Left ventricle myocardium inferior (tissue), 1 donor: Measurements from ENCODE around the gene METTL26. TPM values are rescaled to one million over a fixed set of nuclear protein-coding genes. Genes with fewer than 3 reads are reported as not detected.
A peak's percentile ranks its signal among the peaks of the same experiment; 100 is the strongest.

ENCODE experiments used
- DNase-seq: peaks from one replicate; pipeline ENCODE4 v3.0.0-alpha.2; 2020
- H3K27ac ChIP-seq: fragments of 200-600 bp; replicated peaks from 2 replicates; pipeline ENCODE4 v1.8.0; 2021
- H3K27me3 ChIP-seq: fragments of 200-600 bp; 2 replicates; pipeline ENCODE4 v1.8.0; 2021; ENCODE audit warnings: low read depth
- H3K36me3 ChIP-seq: fragments of 200-600 bp; 2 replicates; pipeline ENCODE4 v1.8.0; 2021
- H3K4me1 ChIP-seq: fragments of 200-600 bp; 2 replicates; pipeline ENCODE4 v1.8.0; 2021
- H3K4me3 ChIP-seq: fragments of 200-600 bp; 2 replicates; pipeline ENCODE4 v1.8.0; 2021; ENCODE audit warnings: mild to moderate bottlenecking, moderate library complexity
- H3K9me3 ChIP-seq: fragments of 200-600 bp; replicated peaks from 2 replicates; pipeline ENCODE4 v1.8.0; 2021
- intact Hi-C: fragments of 100-400 bp; cut with micrococcal nuclease; formaldehyde crosslinking; loops from one replicate; pipeline ENCODE4 v1.11.0; 2022
- total RNA-seq: library from RNA; stranded (reverse); fragmentation: NEBNext Ultra II Directional; extraction: Animal tissue kit (Norgen Biotek cat#: 25700); gene quantifications from one replicate; pipeline ENCODE4 v1.2.1, GENCODE V29; 2021
- TF ChIP-seq, protein P1 (sequence below): fragments of 200-600 bp; IDR thresholded peaks from 2 replicates; pipeline ENCODE4 v1.8.0; 2021; ENCODE audit warnings: antibody characterized with exemption, mild to moderate bottlenecking, borderline replicate concordance
- donor health status: DM: no; HTN: yes; CAD: no; lungs with severe emphysema.

The METTL26 gene
- total RNA-seq, 1 donor from 2014 or later = 49.2 TPM

DNA sequence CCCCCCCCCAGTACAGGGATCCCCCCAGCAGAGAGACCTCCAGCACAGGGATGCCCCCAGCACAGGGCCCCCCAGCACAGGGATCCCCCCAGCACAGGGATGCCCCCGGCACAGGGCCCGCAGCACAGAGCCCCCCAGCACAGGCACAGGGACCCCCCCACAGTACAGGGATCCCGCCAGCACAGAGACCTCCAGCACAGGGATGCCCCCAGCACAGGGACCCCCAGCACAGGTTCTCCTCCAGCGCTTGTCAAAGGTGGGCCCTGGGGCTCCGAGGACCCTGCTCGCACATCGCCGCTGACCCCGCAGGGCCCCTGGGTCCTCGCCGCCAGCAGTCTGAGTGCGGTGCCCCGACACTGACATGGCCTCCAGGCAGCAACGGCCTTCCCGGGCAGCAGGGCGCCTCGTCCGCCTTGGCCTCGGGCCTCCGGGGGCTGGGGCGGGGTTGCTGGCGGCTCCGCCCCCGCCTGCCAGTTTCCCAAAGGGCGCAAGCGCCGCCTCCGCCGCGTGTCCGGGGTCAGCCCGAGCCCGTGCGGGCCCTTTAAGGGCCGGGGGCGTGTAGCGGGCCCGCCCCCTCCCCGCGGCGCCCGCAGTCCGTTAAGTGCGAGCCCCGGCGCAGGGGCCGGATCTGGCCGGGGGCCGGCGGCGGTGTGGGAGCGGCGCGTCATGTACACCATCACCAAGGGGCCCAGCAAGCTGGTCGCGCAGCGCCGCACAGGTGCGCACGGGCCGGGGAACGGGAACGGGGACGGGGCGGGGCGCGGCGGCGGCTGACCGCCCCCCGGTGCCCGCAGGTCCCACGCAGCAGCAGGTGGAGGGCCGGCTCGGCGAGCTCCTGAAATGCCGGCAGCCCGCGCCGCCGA lies 5.5 kb upstream of the METTL26 start, which contains the start of gene MCRIP2:
MCRIP2 (plus strand) TSS at position 503 of the 863 bp plus-strand sequence; CDS start at position 667, 164 bp downstream.
- DNase-seq = peak; percentile 89
- peaks cover 7% of the 10 kb centered on the region for H3K36me3 ChIP-seq
- H3K9me3 ChIP-seq = no peaks in the 10 kb centered on the region
- H3K27ac ChIP-seq = peak within 1 kb of the TSS; percentile 97
- TF ChIP-seq, protein P1, sequence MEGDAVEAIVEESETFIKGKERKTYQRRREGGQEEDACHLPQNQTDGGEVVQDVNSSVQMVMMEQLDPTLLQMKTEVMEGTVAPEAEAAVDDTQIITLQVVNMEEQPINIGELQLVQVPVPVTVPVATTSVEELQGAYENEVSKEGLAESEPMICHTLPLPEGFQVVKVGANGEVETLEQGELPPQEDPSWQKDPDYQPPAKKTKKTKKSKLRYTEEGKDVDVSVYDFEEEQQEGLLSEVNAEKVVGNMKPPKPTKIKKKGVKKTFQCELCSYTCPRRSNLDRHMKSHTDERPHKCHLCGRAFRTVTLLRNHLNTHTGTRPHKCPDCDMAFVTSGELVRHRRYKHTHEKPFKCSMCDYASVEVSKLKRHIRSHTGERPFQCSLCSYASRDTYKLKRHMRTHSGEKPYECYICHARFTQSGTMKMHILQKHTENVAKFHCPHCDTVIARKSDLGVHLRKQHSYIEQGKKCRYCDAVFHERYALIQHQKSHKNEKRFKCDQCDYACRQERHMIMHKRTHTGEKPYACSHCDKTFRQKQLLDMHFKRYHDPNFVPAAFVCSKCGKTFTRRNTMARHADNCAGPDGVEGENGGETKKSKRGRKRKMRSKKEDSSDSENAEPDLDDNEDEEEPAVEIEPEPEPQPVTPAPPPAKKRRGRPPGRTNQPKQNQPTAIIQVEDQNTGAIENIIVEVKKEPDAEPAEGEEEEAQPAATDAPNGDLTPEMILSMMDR = no peak
- peak within 1 kb of the TSS; percentile 87 for H3K4me3 ChIP-seq
- peaks cover 70% of the 10 kb centered on the region for H3K4me1 ChIP-seq
- no peaks in the 10 kb centered on the region for H3K27me3 ChIP-seq
- intact Hi-C loops = no loop called here

DNA sequence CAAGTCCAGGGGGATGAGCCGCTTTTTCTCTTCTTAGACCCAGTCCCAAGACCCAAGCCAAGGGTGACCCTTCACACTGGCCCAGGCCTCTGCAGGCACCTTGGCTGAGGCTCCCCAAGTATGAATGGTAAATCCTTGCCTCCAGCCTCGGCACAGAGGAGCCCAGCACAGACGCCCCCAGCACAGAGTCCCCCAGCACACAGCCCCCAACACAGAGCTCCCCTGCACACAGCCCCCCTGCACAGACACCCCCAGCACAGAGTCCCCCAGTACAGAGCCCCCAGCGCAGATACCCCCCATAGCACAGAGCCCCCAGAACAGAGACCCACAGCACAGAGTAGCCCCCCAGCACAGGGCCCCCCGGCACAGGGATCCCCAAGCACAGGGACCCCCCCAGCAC lies 4.5 kb upstream of the METTL26 start:
- intact Hi-C loops = no loop called here
- Histone ChIP-seq H3K36me3 (peaks cover 7% of the 10 kb centered on the region), H3K27me3 (no peaks in the 10 kb centered on the region), H3K4me3 (peak overlapping the region; percentile 87), H3K27ac (peak overlapping the region; percentile 97), H3K9me3 (no peaks in the 10 kb centered on the region), H3K4me1 (peaks cover 68% of the 10 kb centered on the region)
- DNase-seq = no peak
- TF ChIP-seq, protein P1 = no peak

DNA sequence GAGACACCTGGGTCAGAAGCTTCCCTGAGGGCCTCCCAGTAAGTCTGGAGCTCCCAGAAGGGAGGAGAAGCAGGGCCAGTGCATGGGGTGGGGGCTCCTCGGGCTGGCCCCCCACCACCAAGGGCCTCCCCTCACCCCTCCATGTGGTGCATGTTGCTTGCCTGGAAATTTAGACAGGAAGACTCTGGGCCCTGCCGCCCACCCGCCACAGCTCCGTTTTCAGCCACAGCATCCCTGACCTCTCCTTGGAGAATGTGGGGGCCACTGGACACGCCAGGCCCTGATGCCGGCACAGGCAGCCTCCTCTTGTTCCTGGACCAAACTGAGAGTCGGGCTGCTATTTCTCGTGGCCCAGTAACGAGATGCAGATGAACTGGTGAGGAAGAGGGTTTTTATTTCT lies 2.7 kb upstream of the METTL26 start:
- Histone ChIP-seq H3K9me3 (no peaks in the 10 kb centered on the region), H3K4me3 (no peak overlapping the region), H3K36me3 (peaks cover 15% of the 10 kb centered on the region), H3K4me1 (peaks cover 60% of the 10 kb centered on the region), H3K27ac (peak overlapping the region; percentile 99), H3K27me3 (no peaks in the 10 kb centered on the region)
- DNase-seq = no peak
- TF ChIP-seq, protein P1 = no peak
- intact Hi-C loops = no loop called here

DNA sequence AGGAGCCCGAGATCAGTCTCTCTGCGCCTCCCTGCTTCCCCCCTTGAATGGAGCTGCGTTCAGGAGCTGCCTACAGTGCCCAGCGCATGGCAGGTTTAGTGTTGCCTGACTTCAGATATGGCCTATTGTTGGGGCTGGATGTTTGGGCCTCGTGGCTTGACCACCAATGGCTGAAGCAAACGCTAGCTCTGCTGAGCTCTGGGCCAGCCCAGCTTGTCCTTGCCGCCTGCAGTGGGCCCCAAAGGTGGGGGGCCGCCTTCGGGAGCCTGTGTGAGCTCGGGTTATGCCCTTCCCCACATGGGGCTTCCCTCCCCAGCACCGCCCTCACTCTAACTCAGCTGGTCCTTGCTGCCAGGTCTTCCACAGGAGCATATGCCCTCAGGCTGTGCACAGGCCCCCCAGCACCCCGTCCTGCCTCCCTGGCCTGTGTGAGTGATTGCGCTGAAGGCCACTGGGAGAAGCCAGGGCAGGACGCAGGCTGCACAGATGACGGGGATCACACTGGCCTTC lies 2.0 kb upstream of the METTL26 start:
- intact Hi-C loops = no loop called here

More for the DNA sequence above, 2.0 kb upstream of the METTL26 start:
- peak overlapping the region; percentile 99 for H3K27ac ChIP-seq
- peaks cover 16% of the 10 kb centered on the region for H3K36me3 ChIP-seq
- TF ChIP-seq, protein P1 = no peak
- H3K9me3 ChIP-seq = no peaks in the 10 kb centered on the region
- no peak for DNase-seq
- no peaks in the 10 kb centered on the region for H3K27me3 ChIP-seq
- peak overlapping the region; percentile 91 for H3K4me3 ChIP-seq
- peaks cover 52% of the 10 kb centered on the region for H3K4me1 ChIP-seq
